ENCODE data around the gene WNT11.

Gene WNT11

DNA sequence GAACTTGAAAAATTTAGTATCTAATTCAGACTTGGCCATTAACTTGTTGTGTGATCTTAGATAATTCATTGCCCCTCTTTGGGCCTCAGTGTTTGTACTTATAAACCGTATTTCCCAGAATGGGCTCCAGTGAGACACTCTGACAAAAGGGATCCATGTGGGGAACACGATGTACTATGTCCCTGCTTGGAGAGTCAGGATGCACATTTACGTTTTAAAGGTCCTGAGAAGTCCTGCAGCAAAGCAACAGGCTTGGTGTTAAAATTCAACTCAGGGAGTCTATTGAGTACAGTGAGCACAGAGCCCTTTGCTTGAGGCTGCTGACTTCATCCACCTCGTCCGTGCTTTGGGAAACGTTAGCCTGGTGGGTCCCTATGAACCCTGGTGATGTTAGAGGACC lies 9.0 kb downstream of the WNT11 start:
- FAIRE-seq (no peak), DNase-seq (ENCODE audit: insufficient read length, low spot score) (no peak)
- TF ChIP-seq POLR2A (IDR thresholded peaks at IDR 0.05; ENCODE audit: low read depth, low read length), result no peak

GRCh38 chr11:76196849-76197248 lies 9.5 kb downstream of the WNT11 start:
- DNase-seq (ENCODE audit: insufficient read length, low spot score) (no peak), FAIRE-seq (no peak)
- TF ChIP-seq POLR2A (IDR thresholded peaks at IDR 0.05; ENCODE audit: low read depth, low read length), result no peak

DNA sequence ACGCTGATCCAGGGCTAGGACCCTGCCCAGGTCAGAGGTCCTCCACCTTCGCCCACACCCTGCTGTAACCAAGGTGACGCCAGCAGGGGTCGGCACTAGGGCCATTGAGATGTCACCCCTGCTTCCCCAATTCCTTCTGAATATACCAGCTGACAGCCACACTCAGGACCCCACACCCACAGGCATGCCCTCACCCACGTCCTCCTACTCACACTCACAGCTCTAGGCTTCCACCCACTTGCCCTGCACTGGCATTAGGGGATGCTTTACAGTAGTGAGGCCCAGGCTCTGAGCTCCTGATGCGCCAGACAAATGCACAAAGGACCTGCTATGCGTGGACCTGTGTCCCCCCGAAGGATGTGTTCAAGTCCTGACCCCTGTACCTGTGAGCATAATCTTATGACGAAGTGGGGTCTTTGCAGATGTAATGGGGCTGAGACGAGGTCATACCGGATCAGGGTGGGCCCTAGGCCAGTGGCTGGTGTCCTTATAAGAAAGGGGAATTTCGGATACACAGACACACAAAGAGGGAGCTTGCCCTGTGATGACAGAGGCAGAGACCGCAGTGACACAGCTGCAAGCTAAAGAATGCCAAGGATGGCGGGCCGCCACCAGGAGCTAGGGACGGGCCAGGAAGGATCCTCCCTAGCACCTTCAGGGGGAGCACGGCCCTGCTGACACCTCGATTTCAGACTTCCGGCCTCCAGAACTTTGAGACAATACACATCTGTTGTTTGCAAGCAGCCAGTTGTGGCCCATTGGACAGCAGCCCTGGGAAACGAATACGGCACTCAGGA lies 11.2 kb downstream of the WNT11 start:
- DNase-seq (ENCODE audit: insufficient read length, low spot score) (no peak), FAIRE-seq (no peak)
- TF ChIP-seq POLR2A (IDR thresholded peaks at IDR 0.05; ENCODE audit: low read depth, low read length), result no peak

DNA sequence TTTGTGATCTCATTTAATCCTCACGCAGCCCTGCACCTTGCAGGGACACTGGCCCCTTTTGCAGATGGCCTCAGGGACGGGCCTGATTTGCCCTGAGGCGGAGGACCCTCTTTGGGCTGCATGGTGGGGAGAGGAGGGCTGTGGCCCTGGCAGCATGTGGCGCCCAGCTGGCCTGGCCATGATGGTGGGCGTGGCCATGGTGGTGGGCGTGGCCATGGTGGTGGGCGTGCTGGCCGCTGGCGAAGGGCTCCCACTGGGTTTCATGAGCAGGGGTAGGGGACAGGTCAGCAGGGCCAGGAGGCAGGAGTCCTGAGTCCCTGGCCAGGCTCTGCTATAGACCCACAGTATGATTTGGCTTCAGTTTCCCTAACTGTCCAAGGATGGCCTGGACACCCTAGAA lies 13.1 kb downstream of the WNT11 start:
- FAIRE-seq (no peak), DNase-seq (ENCODE audit: insufficient read length, low spot score) (no peak)
- no peak for TF ChIP-seq POLR2A (IDR thresholded peaks at IDR 0.05; ENCODE audit: low read depth, low read length)

GRCh38 chr11:76190376-76190775 lies 15.9 kb downstream of the WNT11 start:
- FAIRE-seq (no peak), DNase-seq (ENCODE audit: insufficient read length, low spot score) (no peak)
- no peak for TF ChIP-seq POLR2A (IDR thresholded peaks at IDR 0.05; ENCODE audit: low read depth, low read length)

DNA sequence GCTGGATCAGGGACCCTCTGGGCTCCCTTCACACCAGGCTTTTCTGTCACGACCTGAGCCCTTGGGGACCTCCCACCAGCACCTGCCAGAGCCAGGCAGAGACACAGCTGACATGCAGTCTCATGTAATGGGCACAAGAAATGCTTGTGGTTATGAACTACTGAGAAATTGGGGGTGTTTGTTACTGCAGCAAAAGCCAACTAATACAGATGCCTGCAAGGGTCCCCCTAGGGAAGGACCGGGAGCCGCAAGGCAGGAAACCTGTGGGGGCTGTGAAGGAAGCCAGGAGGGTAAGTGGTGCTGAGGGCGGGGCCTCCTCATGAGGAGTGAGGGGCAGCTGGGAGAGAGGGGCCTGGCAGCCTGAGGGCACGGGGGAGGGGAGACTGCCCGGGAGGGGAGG lies 16.6 kb downstream of the WNT11 start:
- no peak for DNase-seq (ENCODE audit: insufficient read length, low spot score)
- FAIRE-seq, result no peak
- no peak for TF ChIP-seq POLR2A (IDR thresholded peaks at IDR 0.05; ENCODE audit: low read depth, low read length)

DNA sequence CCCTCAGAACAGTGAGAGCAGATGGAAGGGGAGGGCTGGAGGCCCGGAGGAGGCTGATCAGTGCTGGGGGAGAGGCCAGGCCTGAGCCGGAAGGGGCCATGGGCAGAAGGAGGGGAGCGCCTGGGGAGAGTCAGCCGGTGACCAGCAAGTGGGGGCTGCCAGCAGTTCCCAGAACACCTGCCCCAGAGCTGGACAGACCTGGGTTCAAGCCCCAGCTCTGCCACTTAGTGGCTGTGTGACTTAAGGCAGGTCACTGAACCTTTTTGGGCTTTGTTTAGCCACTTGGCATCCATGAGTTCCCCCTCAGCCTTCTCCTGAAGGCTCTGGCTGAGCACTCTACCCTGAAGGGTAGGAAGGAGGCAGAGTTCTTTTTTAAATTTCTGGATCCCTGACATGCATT lies 17.4 kb downstream of the WNT11 start:
- DNase-seq (ENCODE audit: insufficient read length, low spot score) (no peak), FAIRE-seq (no peak)
- TF ChIP-seq POLR2A (IDR thresholded peaks at IDR 0.05; ENCODE audit: low read depth, low read length), result no peak

DNA sequence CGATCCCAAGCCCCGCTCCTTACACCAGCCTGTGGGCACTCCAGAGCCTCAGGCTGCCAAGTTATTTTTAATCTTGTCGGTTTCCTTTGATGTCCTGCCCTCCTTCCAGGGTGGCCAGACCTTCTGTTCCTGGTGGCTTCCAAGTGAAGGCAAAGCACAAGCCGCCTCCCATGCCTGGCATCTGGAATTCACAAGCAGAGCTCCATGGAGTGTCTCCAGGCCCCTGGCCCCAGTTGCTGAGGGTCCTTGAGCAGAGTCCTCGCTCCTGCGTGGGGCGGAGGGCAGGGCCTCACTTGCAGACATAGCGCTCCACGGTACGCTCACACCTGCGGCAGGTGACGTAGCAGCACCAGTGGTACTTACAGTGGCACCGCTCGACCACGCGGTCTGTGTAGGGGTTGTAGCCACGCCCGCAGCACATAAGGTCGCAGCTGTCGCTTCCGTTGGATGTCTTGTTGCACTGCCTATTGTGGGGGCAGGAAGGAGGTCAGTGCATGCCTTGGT lies 19.5 kb downstream of the WNT11 start:
- TF ChIP-seq POLR2A (IDR thresholded peaks at IDR 0.05; ENCODE audit: low read depth, low read length), result no peak
- FAIRE-seq, result no peak

DNA sequence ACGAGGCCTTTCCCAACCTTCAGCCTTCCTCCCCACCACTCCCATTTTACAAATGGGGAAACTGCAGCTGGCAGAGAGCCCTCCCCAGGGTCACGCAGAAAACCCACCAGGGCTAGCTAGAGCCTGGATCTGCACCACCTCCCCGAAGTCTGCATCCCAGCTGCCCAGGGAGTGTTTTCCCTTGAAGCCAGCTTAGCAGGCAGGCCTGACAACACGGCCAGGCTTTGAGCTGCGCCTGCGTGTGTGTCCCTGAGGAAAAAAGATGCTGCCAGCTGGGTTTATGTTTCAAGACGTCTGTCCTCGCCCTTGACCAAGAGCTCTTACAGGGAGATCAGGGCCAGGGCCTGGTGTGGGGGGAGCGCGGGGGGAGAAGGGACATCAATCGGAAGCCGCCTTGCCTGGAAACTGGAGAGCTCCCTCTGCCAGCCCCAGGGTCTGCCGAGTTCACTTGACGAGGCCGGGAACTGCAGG lies 20.3 kb downstream of the WNT11 start:
- no peak for FAIRE-seq
- no peak for DNase-seq (ENCODE audit: insufficient read length, low spot score)
- TF ChIP-seq POLR2A (IDR thresholded peaks at IDR 0.05; ENCODE audit: low read depth, low read length), result no peak

More for the DNA sequence above, 19.5 kb downstream of the WNT11 start:
- DNase-seq (ENCODE audit: insufficient read length, low spot score), result no peak

DNA sequence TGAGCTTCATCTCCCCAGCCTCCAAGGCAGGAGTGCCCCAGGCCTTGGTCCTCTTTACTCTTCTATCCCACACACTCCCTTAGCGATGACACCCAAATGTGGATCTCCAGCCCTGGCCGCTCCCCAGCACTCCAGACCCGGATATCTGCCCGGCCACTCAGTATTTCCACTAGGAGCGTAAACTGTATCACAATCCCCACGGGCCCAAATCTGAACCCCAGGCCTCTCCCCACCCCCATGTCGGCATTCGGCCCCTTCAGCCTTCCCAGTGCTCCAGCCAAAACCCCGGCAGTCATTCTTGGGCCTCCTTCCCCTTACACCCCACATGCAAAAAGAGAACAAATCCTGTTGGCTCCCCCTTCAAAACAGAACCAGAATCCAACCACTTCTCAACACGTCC lies 20.8 kb downstream of the WNT11 start:
- DNase-seq (ENCODE audit: insufficient read length, low spot score), result no peak
- TF ChIP-seq POLR2A (IDR thresholded peaks at IDR 0.05; ENCODE audit: low read depth, low read length), result no peak
- no peak for FAIRE-seq

DNA sequence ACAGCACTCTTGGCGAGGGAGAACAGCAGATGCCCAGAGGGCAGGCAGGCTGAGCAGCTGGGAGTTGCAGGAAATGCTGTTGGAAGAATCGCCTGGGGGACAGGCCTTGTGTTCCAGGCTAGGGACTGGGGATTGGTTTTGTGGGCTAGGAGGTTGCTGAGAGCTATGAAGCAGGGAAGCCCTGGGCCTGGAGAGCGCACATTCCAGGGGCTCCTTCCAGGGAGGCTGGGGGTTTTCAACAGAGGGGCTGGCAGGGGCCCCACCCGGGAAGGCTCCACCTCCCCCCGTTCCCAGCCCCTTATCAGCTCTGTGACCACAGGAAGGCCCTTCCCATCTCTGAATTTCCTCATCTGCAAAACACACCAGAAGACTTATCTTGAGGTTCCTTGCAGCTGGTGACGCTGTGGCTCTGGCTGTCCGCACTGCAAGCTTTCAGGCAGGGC lies 21.7 kb downstream of the WNT11 start:
- TF ChIP-seq POLR2A (IDR thresholded peaks at IDR 0.05; ENCODE audit: low read depth, low read length), result no peak
- DNase-seq (ENCODE audit: insufficient read length, low spot score), result no peak
- FAIRE-seq, result no peak

DNA sequence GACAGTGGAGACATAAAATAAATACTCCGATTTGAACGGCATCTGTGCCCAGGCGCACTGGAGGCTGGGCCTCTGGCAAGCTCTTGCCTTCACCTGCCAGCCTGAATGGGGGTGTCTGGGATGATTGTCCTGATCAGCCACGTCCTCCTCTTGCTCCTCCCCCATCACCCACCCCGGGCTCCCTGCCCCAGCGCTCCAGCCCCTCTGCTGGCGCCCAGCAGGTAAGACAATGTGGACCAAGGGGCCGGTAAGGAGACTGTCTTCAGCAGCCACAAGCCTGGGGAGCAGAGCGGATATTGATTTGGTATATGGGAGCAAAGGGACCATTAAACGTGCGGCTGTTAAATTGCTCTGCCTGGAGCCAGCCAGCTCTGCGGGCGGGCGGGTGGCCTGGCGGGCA lies 24.9 kb downstream of the WNT11 start:
- DNase-seq (ENCODE audit: insufficient read length, low spot score) (no peak), FAIRE-seq (no peak)
- TF ChIP-seq POLR2A (IDR thresholded peaks at IDR 0.05; ENCODE audit: low read depth, low read length), result no peak

GRCh38 chr11:76179147-76179546 lies 27.2 kb downstream of the WNT11 start:
- no peak for TF ChIP-seq POLR2A (IDR thresholded peaks at IDR 0.05; ENCODE audit: low read depth, low read length)
- FAIRE-seq (no peak), DNase-seq (ENCODE audit: insufficient read length, low spot score) (no peak)

- FAIRE-seq (no peak), DNase-seq (ENCODE audit: insufficient read length, low spot score) (no peak)
- no peak for TF ChIP-seq POLR2A (IDR thresholded peaks at IDR 0.05; ENCODE audit: low read depth, low read length)
Measured at GRCh38 chr11:76177250-76177686, 29.0 kb downstream of the WNT11 start.

DNA sequence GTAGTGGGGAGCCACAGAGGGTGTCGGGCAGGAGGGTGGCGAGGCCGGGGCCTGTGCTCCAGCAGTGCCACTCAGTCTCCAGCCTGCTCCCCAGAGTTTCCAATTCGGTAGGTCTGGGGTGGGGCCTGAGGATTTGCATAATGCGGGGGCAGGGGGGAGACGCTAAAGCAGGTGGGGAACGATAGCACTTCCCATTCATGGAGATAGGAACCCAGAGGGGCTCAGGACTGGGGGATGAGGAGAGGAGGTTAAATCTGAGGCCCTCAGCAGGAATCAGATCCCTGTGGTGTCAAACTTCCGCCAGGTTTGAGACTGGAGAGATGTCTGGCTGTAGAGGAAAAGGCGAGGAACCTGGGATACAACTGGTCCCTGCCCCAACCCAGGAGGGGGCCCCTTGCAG lies 29.8 kb downstream of the WNT11 start:
- FAIRE-seq (no peak), DNase-seq (ENCODE audit: insufficient read length, low spot score) (no peak)
- TF ChIP-seq POLR2A (IDR thresholded peaks at IDR 0.05; ENCODE audit: low read depth, low read length), result no peak

Measured in H54 (cell line).